Naive B cell (primary cell): ENCODE data around the gene ZNF804B. TPM values are rescaled to one million over a fixed set of nuclear protein-coding genes. Genes with fewer than 3 reads are reported as not detected.

Source experiments
- ATAC-seq, 2 donors: fragments of 150-1000 bp; cut with Tn5 transposase; 2 replicates each; pipeline ENCODE4 v1.10.0; 2021; ENCODE audit warnings: low read depth in 2 of 2, mild to moderate bottlenecking in 2 of 2, moderate library complexity in 2 of 2
- DNase-seq: peaks from one replicate; pipeline ENCODE4 v3.0.0; 2022
- H3K27ac Mint-ChIP-seq, 6 donors: one replicate each; pipeline ENCODE4 v1.8.0; 2020 to 2022; ENCODE audit warnings: mild to moderate bottlenecking in 6 of 6, mixed read lengths in 6 of 6, moderate library complexity in 5 of 6, inconsistent platforms in 2 of 6
- H3K27me3 Mint-ChIP-seq, 3 donors: one replicate each; pipeline ENCODE4 v1.8.0; 2021 to 2022; ENCODE audit warnings: mixed read lengths in 3 of 3, mild to moderate bottlenecking in 1 of 3
- H3K36me3 Mint-ChIP-seq, 2 donors: one replicate each; pipeline ENCODE4 v1.8.0; 2020 to 2022; ENCODE audit warnings: mixed read lengths in 2 of 2, inconsistent platforms in 1 of 2, mild to moderate bottlenecking in 1 of 2
- H3K4me1 Mint-ChIP-seq, 3 donors: one replicate each; pipeline ENCODE4 v1.8.0; 2020 to 2022; ENCODE audit warnings: mixed read lengths in 3 of 3, inconsistent platforms in 1 of 3, mild to moderate bottlenecking in 1 of 3, moderate library complexity in 1 of 3
- H3K4me3 Mint-ChIP-seq, 8 donors: one replicate each; pipeline ENCODE4 v1.8.0; 2020 to 2022; ENCODE audit warnings: mild to moderate bottlenecking in 8 of 8, mixed read lengths in 8 of 8, moderate library complexity in 8 of 8, inconsistent platforms in 2 of 8
- H3K9me3 Mint-ChIP-seq, 7 donors: one replicate each; pipeline ENCODE4 v1.8.0; 2020 to 2022; ENCODE audit warnings: mixed read lengths in 7 of 7, mild to moderate bottlenecking in 5 of 7, inconsistent platforms in 2 of 7, moderate library complexity in 1 of 7
- polyA plus RNA-seq, 6 donors: library from polyadenylated mRNA; unstranded; fragments of 300-500 nt; fragmentation: Illumina TruSeq; gene quantifications; one replicate each; pipeline ENCODE4 v1.2.3, GENCODE V29; 2021; ENCODE audit warnings: low read depth in 6 of 6

ZNF804B gene
- not detected for polyA plus RNA-seq

DNA sequence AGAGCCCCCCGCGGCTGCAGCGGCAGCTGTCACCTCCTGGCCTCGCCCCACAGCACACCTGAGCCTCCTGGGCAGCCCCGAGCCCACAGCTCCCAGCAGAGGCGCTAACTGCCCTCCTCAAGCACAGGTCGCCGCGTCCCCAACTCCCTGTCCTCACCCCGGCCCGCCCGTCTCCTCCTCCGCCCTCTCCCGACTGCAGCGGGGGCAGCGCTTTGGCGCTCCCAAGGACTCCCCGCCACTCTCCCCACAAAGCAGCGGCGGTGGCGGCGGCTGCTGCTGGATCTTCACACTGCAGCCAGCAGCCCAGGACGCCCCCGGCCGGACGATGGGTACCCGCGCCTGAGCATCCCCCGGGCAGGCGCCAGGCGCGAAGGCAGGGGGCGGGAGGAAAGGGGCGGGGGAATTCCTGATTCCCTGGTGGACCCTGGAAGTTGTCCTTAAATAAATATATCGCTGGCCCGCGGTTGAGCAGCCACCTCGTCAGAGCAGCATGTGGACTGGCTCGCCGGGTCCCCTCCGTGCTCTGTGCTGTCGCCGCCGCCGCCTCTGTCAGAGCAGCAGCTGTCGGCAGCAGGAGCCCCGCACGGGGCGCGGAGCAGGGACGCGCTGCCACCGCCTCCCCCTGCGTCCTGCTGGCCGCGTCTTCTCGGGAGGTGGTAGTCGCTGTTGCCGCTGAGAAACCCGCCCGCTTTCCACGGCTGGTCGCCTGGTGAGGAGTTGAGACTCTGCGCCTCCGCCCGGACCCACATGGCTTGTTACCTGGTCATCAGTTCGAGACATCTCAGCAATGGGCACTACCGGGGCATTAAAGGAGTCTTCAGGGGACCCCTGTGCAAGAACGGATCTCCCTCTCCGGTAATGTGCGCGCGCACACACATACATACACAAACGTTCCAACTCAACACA lies at the start of gene ZNF804B:
ZNF804B (plus strand) TSS at position 471 of the 906 bp plus-strand sequence; CDS start at position 748, 277 bp downstream.
- Mint-ChIP-seq H3K4me1 (peaks cover 0 to 5% (median 0%) of the 10 kb centered on the region in 3 donors), H3K36me3 (no peaks in the 10 kb centered on the region), H3K27ac (no peak within 1 kb of the TSS), H3K9me3 (peaks cover 0 to 5% (median 0%) of the 10 kb centered on the region in 7 donors), H3K4me3 (no peak within 1 kb of the TSS), H3K27me3 (peaks cover 34 to 51% (median 40%) of the 10 kb centered on the region in 3 donors)
- DNase-seq, result no peak
- ATAC-seq, result no peak

DNA sequence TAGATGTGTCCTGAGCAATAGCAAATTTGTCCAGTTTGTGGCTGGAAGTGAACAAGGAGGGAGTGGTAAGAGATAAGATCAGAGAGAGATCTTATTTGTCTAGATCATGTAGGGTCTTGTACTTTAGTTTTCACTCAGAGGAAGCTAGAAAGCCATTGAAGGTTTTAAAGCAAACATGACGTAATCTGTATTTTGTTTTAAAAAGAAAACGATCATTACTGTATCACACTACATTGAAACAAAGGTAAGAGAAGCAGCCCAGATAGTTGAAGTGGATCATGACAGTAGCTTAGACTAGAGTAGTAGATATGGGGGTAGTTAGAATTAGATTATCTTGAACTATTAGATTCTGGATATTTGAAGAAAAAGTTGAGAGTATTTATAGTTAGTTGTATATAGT lies 23.6 kb upstream of the ZNF804B start:
- H3K9me3 Mint-ChIP-seq, result no peaks in the 10 kb centered on the region
- DNase-seq, result no peak
- no peaks in the 10 kb centered on the region for H3K36me3 Mint-ChIP-seq
- no peak overlapping the region for H3K4me3 Mint-ChIP-seq
- H3K27me3 Mint-ChIP-seq, result no peaks in the 10 kb centered on the region
- H3K27ac Mint-ChIP-seq, result no peak overlapping the region
- ATAC-seq, result no peak
- H3K4me1 Mint-ChIP-seq, result no peaks in the 10 kb centered on the region

DNA sequence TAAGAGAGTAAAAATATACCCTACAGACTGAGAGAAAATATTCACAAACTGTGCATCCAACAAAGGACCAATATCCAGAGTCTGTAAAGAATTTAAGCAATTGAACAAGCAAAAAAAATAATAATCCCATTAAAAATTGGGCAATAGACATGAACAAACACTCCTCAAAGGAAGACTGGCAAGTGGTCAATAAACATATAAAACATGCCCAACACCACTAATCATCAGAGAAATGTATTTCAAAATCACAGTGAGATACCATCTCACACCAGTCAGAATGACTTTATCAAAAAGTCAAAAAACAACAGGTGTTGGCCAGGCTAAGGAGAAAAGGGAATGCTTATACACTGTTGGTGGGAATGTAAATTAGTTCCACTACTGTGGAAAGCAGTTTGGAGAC lies 21.9 kb upstream of the ZNF804B start:
- DNase-seq (no peak), ATAC-seq (no peak)
- H3K27ac Mint-ChIP-seq, result no peak overlapping the region
- no peaks in the 10 kb centered on the region for H3K27me3 Mint-ChIP-seq
- no peaks in the 10 kb centered on the region for H3K36me3 Mint-ChIP-seq
- no peaks in the 10 kb centered on the region for H3K4me1 Mint-ChIP-seq
- H3K9me3 Mint-ChIP-seq, result no peaks in the 10 kb centered on the region
- H3K4me3 Mint-ChIP-seq, result no peak overlapping the region

DNA sequence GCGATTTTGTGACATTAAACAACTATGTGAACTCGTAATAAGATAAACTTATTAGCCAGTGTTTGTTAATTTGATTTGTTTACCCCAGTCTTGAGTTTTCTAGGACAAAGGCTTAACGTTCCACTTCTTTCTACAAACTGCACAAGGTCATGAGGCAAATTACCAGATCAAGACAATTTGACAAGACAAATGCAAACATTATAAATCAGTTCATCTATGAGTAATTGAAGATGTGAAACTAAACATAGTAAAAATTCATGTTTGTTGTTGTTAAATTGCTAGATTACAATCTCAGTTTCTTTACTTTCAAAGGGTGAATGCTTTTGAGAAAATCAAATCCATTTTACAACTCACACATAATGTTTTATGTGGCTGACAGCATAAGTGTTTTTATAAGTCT lies 13.4 kb upstream of the ZNF804B start:
- H3K27ac Mint-ChIP-seq, result no peak overlapping the region
- H3K36me3 Mint-ChIP-seq, result no peaks in the 10 kb centered on the region
- no peaks in the 10 kb centered on the region for H3K27me3 Mint-ChIP-seq
- ATAC-seq (no peak), DNase-seq (no peak)
- no peaks in the 10 kb centered on the region for H3K4me1 Mint-ChIP-seq
- H3K4me3 Mint-ChIP-seq, result no peak overlapping the region
- peaks cover 0 to 8% (median 1%) of the 10 kb centered on the region in 7 donors for H3K9me3 Mint-ChIP-seq

DNA sequence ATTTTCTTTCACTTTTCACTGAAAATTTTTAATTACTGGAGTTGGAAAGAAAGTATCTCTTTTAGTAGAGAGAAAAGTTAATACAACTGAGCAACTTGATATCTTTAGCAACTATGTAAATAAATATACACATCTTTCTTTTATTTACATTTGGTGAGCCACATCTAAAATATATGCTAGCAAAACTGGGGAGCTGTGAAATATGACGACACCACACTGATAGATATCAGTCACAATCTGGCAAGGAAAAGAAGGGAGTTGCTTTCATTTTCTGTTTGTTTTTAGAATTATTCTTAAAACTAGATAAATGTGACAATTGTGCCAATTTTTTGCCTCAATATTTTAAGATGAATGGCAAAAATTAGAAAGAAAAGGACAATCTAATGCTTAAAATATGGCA lies 2.7 kb upstream of the ZNF804B start:
- ATAC-seq (no peak), DNase-seq (no peak)
- Mint-ChIP-seq H3K4me1 (peaks cover 0 to 5% (median 0%) of the 10 kb centered on the region in 3 donors), H3K27ac (no peak overlapping the region), H3K4me3 (no peak overlapping the region), H3K27me3 (peaks cover 33 to 41% (median 41%) of the 10 kb centered on the region in 3 donors), H3K36me3 (no peaks in the 10 kb centered on the region), H3K9me3 (peaks cover 0 to 6% (median 3%) of the 10 kb centered on the region in 7 donors)

DNA sequence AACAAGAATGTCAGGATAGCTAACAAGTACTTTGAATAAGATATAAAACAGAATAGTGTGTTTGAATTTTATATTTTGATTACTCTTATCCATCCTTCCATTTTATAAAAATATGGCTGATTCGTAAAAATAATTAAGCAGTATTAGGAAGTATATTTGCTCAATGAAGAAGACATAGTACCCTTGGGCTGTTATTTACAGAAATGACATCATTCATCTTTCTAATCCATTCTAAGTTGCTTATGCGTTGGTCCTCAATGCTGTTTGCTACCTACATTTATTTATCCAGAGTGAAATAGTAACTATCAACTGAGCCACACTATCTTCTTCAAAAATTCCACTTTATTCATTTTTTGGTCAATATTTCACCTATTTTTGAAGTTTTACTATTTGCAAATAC lies 2.1 kb upstream of the ZNF804B start:
- Mint-ChIP-seq H3K27me3 (peaks cover 34 to 47% (median 46%) of the 10 kb centered on the region in 3 donors), H3K9me3 (peaks cover 0 to 10% (median 2%) of the 10 kb centered on the region in 7 donors), H3K27ac (no peak overlapping the region), H3K4me3 (no peak overlapping the region), H3K4me1 (peaks cover 0 to 5% (median 0%) of the 10 kb centered on the region in 3 donors), H3K36me3 (no peaks in the 10 kb centered on the region)
- DNase-seq, result no peak
- no peak for ATAC-seq

DNA sequence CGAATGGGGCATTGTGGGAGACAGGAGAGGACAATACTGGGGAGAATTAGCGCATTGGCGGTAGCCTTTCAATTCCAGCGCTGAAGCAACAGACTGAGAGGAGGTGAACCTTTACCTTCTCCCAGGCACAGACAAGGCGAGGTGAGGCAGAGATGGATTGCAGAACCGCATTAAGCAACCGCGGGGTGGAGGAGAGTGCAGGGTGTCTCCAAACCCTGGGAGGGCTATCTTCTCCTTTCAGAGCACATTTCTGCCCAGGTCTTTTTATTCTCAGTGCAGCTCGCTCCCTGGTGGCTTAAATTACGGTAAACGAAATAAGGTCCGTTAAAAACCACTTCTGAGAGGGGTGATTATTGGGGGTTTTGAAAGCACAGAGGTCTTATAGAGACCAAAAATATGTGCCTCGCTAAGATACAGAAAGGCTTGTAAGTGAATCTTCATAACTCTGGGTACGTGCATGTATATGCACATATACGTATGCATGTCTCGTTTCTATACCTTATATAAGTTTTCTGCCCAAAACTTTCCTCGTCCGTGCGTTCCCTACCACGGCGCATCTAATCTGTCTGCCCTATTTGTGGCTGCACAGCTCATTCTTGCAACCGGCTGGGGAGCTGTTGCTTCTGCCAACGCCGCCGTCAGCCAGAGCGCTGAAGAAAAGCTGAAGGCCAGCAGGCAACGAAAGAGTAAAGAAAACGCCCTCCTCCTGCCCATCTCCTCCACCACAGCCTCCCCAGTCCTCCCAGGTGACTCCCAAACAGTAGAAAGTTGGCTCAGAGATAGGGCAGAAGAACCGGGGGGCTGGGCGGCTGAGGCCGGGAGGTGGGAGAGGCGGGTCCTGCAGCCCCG lies 895 bp upstream of the ZNF804B start:
- Mint-ChIP-seq H3K4me3 (no peak overlapping the region), H3K9me3 (peaks cover 0 to 5% (median 0%) of the 10 kb centered on the region in 7 donors), H3K27ac (no peak overlapping the region), H3K4me1 (peaks cover 0 to 5% (median 0%) of the 10 kb centered on the region in 3 donors), H3K36me3 (no peaks in the 10 kb centered on the region), H3K27me3 (peaks cover 34 to 51% (median 46%) of the 10 kb centered on the region in 3 donors)
- no peak for DNase-seq
- ATAC-seq, result no peak

DNA sequence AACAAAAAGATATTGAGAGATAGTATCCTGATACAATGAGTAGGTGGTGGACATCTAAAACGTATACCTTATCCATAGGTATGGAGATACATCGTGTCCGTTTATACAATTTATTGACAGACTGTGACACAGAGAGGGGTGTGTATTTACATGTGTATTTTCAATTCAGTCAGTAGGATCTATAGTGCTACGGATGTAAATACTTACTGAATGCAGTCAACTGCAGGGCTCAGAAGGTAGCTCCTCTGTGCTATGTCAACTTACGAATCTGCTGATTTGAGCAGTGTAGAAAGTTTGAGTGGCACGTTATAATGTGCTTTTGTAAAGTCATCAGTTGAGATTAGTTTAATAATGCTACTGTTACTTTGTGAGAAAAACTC lies 626 bp downstream of the ZNF804B start:
- Mint-ChIP-seq H3K4me3 (no peak overlapping the region), H3K36me3 (no peaks in the 10 kb centered on the region), H3K27ac (no peak overlapping the region), H3K4me1 (peaks cover 0 to 5% (median 0%) of the 10 kb centered on the region in 3 donors), H3K9me3 (peaks cover 0 to 5% (median 0%) of the 10 kb centered on the region in 7 donors), H3K27me3 (peaks cover 34 to 50% (median 39%) of the 10 kb centered on the region in 3 donors)
- ATAC-seq (no peak), DNase-seq (no peak)

DNA sequence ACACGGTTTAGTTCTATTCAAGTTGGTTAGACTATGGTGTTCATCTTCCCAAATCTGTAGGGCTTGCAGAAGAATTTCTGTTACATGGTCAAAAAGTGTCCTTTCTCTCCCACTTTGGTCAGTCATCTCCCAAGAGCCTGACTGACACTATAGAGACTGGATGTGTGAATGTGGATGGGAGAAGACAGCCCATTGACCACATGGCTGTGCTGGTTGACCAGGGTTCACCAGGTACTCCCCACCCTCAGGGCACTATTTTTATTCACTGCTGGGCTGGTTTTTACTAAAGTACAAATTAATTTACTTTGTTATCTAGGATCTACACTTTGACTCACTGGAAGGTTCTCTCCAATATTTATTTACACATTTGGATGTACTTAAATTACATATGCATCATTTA lies 2.3 kb downstream of the ZNF804B start:
- H3K27ac Mint-ChIP-seq, result no peak overlapping the region
- no peak for ATAC-seq
- H3K27me3 Mint-ChIP-seq, result peaks cover 26 to 33% (median 29%) of the 10 kb centered on the region in 3 donors
- peaks cover 0 to 5% (median 0%) of the 10 kb centered on the region in 7 donors for H3K9me3 Mint-ChIP-seq
- no peaks in the 10 kb centered on the region for H3K36me3 Mint-ChIP-seq
- H3K4me3 Mint-ChIP-seq, result no peak overlapping the region
- H3K4me1 Mint-ChIP-seq, result peaks cover 0 to 5% (median 0%) of the 10 kb centered on the region in 3 donors
- no peak for DNase-seq

DNA sequence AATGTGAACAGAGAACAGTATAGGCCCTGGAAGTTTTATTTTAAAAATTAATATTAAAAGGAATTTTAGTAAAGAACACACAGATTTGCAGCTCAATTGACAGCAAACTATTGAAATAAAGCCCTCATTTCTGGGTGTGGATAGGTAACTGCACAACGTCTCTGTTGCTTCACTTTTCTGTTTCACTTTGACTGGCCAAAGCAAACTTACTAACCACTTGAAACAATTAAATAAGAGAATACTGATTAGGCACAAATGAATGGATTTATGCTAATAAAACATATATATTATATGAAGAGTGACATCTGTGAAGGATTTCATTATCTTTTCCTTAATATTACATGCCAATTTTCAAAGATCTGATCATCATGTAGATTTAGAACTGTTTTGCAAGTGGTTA lies 11.9 kb downstream of the ZNF804B start:
- DNase-seq (no peak), ATAC-seq (no peak)
- no peaks in the 10 kb centered on the region for H3K4me1 Mint-ChIP-seq
- H3K9me3 Mint-ChIP-seq, result peaks cover 0 to 2% (median 0%) of the 10 kb centered on the region in 7 donors
- no peaks in the 10 kb centered on the region for H3K36me3 Mint-ChIP-seq
- H3K4me3 Mint-ChIP-seq, result no peak overlapping the region
- H3K27ac Mint-ChIP-seq, result no peak overlapping the region
- no peaks in the 10 kb centered on the region for H3K27me3 Mint-ChIP-seq

DNA sequence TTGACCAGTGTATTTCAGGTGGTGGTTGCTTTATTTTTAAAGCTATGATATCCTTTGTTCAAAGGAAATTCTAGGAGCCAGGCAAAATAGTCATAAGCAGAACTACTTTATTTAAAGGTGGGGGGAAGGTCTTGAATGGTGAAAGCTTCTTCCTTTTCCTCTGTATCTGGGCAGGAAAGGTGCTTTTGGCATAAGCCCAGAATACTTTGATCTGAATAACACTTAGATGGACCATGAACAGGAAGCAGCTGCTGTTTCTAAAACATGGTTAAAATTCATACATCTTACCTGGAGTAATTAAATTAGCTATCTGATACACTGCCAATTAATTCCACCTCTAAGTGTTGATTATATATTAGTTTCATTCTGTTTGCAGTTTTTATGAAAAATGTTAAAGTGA lies 13.3 kb downstream of the ZNF804B start:
- Mint-ChIP-seq H3K9me3 (no peaks in the 10 kb centered on the region), H3K27ac (no peak overlapping the region), H3K27me3 (no peaks in the 10 kb centered on the region), H3K4me3 (no peak overlapping the region), H3K4me1 (no peaks in the 10 kb centered on the region), H3K36me3 (no peaks in the 10 kb centered on the region)
- DNase-seq, result no peak
- ATAC-seq, result no peak

DNA sequence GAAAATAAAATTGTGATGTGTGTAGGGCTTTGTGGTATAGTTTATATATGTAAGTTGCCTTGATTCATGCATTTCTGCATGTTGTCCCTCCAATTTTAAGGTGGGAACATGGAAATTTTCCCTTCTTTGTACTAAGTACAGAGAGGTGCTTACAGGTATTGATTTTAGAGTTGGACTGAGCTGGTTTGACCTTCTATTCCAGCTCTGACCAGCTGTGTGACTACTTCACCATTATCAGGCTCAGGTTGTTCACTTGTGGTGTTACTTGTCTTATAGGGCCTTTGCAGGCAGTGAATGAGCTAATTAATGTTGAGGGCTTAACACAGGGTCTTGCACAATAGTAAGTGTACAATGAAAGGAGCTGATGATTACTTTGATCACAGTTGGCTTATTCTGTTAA lies 16.3 kb downstream of the ZNF804B start:
- Mint-ChIP-seq H3K27ac (no peak overlapping the region), H3K36me3 (no peaks in the 10 kb centered on the region), H3K4me1 (no peaks in the 10 kb centered on the region), H3K27me3 (no peaks in the 10 kb centered on the region), H3K9me3 (no peaks in the 10 kb centered on the region), H3K4me3 (no peak overlapping the region)
- ATAC-seq (no peak), DNase-seq (no peak)

DNA sequence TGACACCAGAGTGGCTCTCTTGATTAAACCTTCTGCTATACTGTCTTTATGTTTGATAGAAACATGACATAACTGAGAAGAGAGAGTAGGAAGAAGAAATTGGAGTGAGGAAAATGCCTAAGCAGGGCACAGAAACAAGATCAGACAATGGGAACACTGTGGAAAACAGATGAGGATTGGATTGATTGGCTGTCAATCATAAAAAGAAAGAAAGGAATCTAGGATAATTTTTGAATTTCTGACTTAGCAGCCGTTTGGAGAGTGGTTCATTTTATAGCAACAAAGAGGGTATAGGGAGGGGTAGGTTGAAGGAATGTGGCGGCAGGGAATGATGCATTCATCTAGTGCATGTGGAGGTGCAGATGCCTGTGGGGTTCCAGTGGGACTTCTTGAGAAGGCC lies 28.3 kb downstream of the ZNF804B start:
- no peaks in the 10 kb centered on the region for H3K4me1 Mint-ChIP-seq
- no peak overlapping the region for H3K4me3 Mint-ChIP-seq
- DNase-seq, result no peak
- H3K36me3 Mint-ChIP-seq, result no peaks in the 10 kb centered on the region
- no peak for ATAC-seq
- no peak overlapping the region for H3K27ac Mint-ChIP-seq
- H3K27me3 Mint-ChIP-seq, result no peaks in the 10 kb centered on the region
- no peaks in the 10 kb centered on the region for H3K9me3 Mint-ChIP-seq
